Stimulated activated CD4-positive, alpha-beta T cell treated with anti-CD3 and anti-CD28 coated beads, Interleukin-1b, Interleukin-23, amount 100 ng/mL, for 48 hours (primary cell): Measurements from ENCODE around the gene CEP44.
"Not testable (repeated sequence)": the region's sequence is repeated elsewhere in the genome, so short reads cannot be mapped to it uniquely, and the experiment has no call there.

ENCODE experiments used
- DNase-seq: peaks from one replicate; pipeline ENCODE4 v3.0.0-alpha.2; 2020

The CEP44 gene

GRCh38 chr4:174279433-174280155 is 4.1 kb upstream of the CEP44 start:
- DNase-seq, result no peak

DNA sequence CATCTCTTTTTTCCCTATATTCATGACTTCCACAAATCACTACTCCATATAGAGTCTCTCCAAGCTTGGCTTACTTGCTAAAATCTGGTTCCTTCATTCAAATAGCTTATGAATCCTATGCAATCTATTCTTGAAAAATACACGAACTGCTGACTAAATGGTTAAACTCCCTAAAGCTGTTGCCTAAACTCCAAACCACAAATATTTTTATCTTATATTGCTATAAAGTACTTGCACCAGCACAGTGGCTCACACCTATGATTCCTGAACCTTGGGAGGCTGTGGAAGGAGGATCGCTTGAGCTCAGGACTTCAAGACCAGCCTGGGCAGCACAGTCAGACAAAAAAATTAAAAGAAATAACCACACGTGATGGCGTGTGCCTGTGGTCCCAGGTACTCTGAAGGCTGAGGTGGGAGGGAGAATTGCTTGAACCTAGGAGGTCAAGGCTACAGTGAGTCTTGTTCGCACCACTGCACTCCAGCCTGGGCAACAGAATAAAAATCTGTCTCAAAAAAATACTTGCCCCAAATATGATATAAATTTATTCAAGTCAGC is 2.5 kb upstream of the CEP44 start:
- no peak for DNase-seq

DNA sequence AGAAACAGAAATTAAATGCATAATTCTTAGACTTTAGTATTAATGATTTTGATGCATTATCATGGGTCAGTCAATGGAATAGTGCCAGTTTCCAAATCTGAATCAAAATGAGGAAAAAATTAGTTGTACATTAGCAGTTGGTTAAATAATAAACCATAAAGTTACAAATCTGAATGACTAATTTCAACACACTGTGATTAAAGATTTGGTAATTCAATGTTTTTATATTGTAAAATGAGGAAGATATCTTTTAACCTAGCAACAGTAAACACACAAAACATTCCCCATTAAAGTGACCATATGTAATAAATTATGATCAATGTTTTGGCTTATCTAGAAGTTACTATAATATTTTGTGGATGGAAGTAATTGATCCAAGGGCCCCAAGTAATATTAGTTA is 1.8 kb upstream of the CEP44 start:
- no peak for DNase-seq

DNA sequence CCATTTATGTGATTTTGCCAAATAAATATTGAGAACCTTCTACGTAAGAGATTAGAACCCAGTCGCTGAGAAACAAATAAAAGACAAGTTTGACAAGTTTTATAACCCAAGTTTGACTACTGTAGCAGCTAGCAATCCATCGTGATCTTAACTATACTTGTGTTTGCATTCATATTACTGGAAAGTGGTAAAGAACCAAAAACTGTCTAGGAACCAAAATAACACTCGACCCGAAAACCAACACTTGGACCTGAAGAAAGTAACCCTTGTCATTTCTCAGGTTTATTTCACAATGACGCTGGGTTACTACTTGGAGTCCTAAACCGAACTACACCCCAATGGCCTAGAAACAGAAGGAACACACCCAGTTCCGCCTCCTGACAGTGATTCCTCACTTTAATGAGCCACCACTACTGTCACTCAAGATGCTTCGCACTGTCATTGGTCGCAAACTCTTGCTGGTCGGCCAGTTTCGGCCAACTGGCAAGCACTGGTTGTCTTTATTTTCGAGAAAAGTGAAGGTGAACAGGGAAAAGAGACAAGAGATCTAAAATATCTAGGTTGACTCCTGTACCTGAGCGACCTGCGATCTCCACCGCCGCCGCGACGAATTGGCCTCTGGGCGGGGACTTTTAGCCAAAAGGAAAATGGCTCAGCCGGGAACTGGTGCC is 740 bp upstream of the CEP44 start:
- peak; percentile 78 for DNase-seq

- no peak for DNase-seq
These were observed 776 bp downstream of the CEP44 start for GRCh38 chr4:174284487-174284886.

- DNase-seq, result no peak
These were observed 3.2 kb downstream of the CEP44 start for GRCh38 chr4:174286870-174287269.

- DNase-seq, result no peak
These were observed 8.8 kb downstream of the CEP44 start for GRCh38 chr4:174292473-174292872.

GRCh38 chr4:174294641-174295040 is 10.9 kb downstream of the CEP44 start:
- DNase-seq, result not testable (repeated sequence)

GRCh38 chr4:174295142-174295541 is 11.4 kb downstream of the CEP44 start:
- not testable (repeated sequence) for DNase-seq

DNA sequence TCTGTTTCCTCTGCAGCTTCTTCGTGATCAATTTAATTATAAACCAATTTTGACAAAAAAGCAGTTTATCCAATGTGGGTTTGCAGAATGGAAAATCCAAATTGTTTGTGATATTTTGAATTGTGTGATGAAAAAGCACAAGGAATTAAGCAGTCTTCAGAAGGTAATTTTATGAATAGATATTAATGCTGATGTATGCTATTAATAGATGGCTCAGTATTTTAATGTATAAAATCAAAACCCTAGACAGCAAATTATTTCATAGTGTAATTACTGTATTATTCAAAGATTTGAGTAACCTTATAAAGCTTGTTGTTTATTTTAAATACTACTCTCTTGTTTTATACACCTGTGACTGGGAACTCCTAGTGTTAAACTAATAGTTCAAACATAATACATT is 20.0 kb downstream of the CEP44 start:
- DNase-seq, result no peak

- DNase-seq, result no peak
These were observed 21.0 kb downstream of the CEP44 start for GRCh38 chr4:174304664-174305063.

DNA sequence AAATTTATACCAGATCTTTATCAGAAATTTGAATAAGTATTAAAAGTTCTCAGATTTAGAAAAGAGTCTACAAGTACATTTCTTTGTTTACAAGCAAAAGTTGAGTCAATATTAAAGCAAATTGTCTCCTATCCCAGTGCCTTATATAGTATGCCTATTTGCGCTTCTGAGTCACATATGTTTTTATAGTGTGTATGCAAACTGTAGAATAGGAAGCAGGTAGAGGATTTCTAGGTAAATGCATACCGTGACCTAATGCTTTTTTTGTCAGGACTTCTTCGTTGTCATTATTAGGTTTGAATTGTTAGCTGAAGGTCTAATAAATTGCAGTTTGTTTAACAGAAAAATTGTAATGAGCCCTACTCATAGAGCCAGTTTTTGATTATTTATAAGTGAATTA is 22.2 kb downstream of the CEP44 start:
- DNase-seq, result no peak

DNA sequence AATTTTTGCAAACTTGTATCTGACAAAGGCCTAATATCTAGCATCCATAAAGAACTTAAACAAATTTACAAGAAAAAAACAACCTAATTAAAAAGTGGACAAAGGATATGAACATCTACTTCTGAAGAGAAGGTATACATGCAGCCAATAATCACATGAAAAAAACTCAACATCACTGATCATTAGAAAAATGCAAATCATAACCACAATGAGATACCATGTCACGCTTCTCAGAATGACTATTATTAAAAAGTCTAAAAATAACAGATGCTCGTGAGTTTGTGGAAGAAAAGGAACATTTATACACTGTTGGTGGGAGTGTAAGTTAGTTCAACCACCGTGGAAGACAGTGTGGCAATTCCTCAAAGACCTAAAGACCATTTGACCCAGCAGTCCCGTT is 24.0 kb downstream of the CEP44 start:
- DNase-seq, result no peak

DNA sequence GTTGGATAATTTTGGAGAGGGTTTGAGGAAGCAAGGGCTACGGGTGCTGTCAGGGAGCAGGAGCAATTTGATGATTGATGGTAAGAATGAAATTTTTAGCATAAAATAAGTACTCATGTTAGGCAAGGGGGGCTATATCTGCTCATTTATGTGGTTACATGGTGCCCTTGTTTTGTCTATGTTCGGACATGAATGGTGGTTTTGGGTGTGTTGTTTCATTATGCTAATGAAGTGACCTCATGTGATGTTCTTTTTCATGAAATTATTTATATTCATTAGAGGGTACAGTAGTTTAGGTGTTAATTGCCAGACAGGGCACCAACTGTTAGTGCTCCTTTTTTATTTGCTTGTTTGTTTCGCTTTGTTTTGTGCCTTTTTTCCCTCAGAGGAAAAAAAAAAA is 29.3 kb downstream of the CEP44 start:
- DNase-seq, result no peak

DNA sequence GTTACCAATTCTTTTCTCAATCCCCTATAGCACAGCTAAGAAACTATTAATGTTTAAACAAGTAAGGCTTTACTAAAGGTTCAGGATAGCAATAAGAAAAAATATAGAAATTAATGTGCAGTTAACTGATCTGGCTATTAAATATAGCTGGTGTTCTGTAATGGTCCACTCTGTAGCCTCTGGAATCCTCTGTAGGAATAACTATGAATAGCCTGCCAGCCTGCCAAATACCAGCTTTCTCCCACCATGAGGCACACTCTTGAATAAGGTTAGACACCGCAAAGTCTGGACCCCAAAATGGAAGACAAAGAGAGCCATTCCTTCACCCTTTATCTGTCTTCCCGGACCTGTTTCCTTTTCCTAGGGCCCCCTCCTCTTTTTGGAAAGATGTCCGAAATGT is 30.6 kb downstream of the CEP44 start:
- no peak for DNase-seq

DNA sequence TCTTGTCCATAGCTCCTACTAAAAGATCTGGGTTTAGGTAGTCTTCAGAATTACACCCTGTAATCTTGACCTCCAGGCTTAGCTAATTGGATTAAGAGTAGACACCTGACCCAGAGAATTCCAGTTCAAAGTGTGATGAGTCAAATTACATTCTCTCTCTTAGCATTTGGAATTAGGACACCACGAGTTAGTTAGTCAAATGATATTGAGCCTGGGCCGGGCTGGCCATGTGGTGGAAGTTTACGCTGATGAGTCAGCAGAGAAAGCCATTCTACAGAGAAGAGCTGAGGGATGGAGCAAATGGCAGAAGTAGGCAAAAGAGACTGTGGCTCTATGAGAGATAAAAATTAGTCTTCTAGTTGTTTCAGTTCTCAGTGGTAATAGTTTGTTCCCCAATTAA is 31.1 kb downstream of the CEP44 start:
- DNase-seq, result no peak

GRCh38 chr4:174316546-174316945 is 32.8 kb downstream of the CEP44 start:
- DNase-seq, result no peak

DNA sequence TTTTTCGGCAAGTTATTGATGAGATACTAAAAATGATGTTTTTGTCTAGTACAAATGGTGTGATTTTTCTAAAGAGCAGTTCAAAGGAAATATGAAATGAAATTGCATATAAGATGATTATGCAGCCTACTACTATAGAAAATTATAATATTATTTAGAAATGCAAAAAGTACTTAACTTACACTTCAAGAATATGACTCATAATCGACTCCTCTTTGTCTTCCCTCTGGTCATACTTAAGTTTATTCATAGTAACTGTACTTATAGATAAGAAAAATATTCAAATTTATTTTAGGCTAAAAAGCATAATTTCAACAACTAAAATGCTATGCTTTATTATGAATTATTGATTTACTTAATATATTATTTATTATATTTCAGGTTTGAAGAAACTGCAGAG is 33.2 kb downstream of the CEP44 start:
- DNase-seq, result no peak

DNA sequence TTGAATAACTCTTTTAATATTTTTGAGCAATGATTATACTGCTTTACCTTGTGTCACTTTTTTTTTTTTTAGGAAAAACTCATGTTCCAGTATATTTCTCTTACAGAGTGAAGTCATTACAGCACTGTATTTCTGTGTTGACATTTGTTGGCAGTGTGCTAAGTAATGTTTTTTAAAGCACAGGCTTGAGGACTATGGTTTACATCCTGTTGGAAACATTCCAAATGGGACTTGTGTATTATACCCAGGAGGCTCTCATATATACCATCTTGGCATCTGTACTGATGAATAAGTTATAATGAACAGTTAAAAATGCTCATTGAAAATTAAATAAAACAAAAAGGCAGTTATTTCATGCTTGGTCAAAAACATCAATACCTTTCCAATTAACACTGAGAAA is 33.8 kb downstream of the CEP44 start:
- no peak for DNase-seq

- no peak for DNase-seq
These were observed 35.4 kb downstream of the CEP44 start for GRCh38 chr4:174318829-174319764.

GRCh38 chr4:174320494-174321199 is 36.9 kb downstream of the CEP44 start:
- no peak for DNase-seq

GRCh38 chr4:174324236-174324635 is 40.5 kb downstream of the CEP44 start:
- no peak for DNase-seq

- no peak for DNase-seq
These were observed 41.0 kb downstream of the CEP44 start for GRCh38 chr4:174324725-174325124.
